K562 (cell line): ENCODE results near the gene PEPD. TPM values are rescaled to one million over a fixed set of nuclear protein-coding genes. Genes with fewer than 3 reads are reported as not detected.

Experiments used
- ATF1 ChIP-seq, 2 experiments: fragments of 450-650 bp in 1 of 2; IDR thresholded peaks; 2 replicates each; pipeline ENCODE4 v1.6.1; 2016; ENCODE audit warnings: missing compliant biosample characterization in 1 of 2, missing genetic modification characterization in 1 of 2
- CBFA2T2 ChIP-seq: fragments of 450-650 bp; conservative IDR thresholded peaks from 2 replicates; pipeline ENCODE4 v1.6.1; 2017; ENCODE audit warnings: mild to moderate bottlenecking
- CREM ChIP-seq: IDR thresholded peaks from 2 replicates; pipeline ENCODE4 v1.6.1; 2014; ENCODE audit warnings: antibody characterized with exemption, low read depth
- ETV5 ChIP-seq: sonication (generic); formaldehyde crosslinking; IDR thresholded peaks from 2 replicates; pipeline ENCODE4 v1.4.0; 2020; ENCODE audit warnings: low read depth, mild to moderate bottlenecking, missing genetic modification reagents
- GATAD2B ChIP-seq: fragments of 450-650 bp; IDR thresholded peaks from 2 replicates; pipeline ENCODE4 v1.6.1; 2017; ENCODE audit warnings: mild to moderate bottlenecking, borderline replicate concordance
- MXI1 ChIP-seq: IDR thresholded peaks from 2 replicates; pipeline ENCODE4 v1.6.1; 2011; ENCODE audit warnings: low read depth, mild to moderate bottlenecking, improper control_type of control experiment, low read length
- RBM34 ChIP-seq: fragments of 200-400 bp; formaldehyde crosslinking; IDR thresholded peaks from 2 replicates; pipeline ENCODE4 v1.6.1; 2018; ENCODE audit warnings: low read length, borderline replicate concordance; ENCODE audit not compliant: insufficient read depth
- SMAD4 ChIP-seq: fragments of 250-450 bp; sonication (Bioruptor Pico); conservative IDR thresholded peaks from 2 replicates; pipeline ENCODE4 v1.8.0; 2021; ENCODE audit warnings: inconsistent platforms, mild to moderate bottlenecking, moderate library complexity
- U2AF2 ChIP-seq: fragments of 200-400 bp; formaldehyde crosslinking; optimal IDR thresholded peaks from 2 replicates; pipeline ENCODE3; 2017; ENCODE audit warnings: low read depth, mild to moderate bottlenecking, low read length
- ZBTB17 ChIP-seq: fragments of 450-650 bp; formaldehyde crosslinking; IDR thresholded peaks from 2 replicates; pipeline ENCODE4 v1.4.0; 2020; ENCODE audit warnings: mild to moderate bottlenecking
- ZNF212 ChIP-seq: fragments of 450-650 bp; formaldehyde crosslinking; IDR thresholded peaks from 2 replicates; pipeline ENCODE4 v1.4.0; 2020; ENCODE audit warnings: mild to moderate bottlenecking
- polyA plus RNA-seq, 8 experiments: library from polyadenylated mRNA; depleted of rRNA in 4 of 8; stranded (reverse) in 5 of 8; unstranded in 3 of 8; fragments of >200 nt; fragmentation: Nextera tagmentation in 2 of 8; fragmentation: Illumina TruSeq in 1 of 8; extraction: Ambion mirVana in 2 of 8; extraction: Trizol in 1 of 8; gene quantifications; 2 replicates each; pipeline versions ENCODE4 v1.2.1 to v1.2.3, GENCODE V29; 2011 to 2014; ENCODE audit warnings: inconsistent platforms in 1 of 8, missing spikeins in 1 of 8
- total RNA-seq, 7 experiments: library from RNA; depleted of rRNA in 6 of 7; stranded (reverse); fragments of >200 nt in 6 of 7; fragmentation: Illumina TruSeq in 2 of 7; extraction: Trizol in 2 of 7; gene quantifications; 2 replicates each; pipeline versions ENCODE4 v1.2.1 to v1.2.3, GENCODE V29; 2011 to 2021; ENCODE audit warnings: low replicate concordance in 1 of 7
- TF ChIP-seq, protein P1 (sequence below): fragments of 250-450 bp; sonication (Bioruptor Pico); IDR thresholded peaks from 2 replicates; pipeline ENCODE4 v1.9.0; 2021; ENCODE audit warnings: mild to moderate bottlenecking, inconsistent platforms
- TF ChIP-seq, protein P2 (sequence below), 2 experiments: fragments of 450-650 bp; conservative IDR thresholded peaks; 2 replicates each; pipeline ENCODE4 v1.6.1; 2017; ENCODE audit warnings: mild to moderate bottlenecking in 2 of 2, moderate library complexity in 2 of 2
- TF ChIP-seq, protein P3 (sequence below), 3 experiments: IDR thresholded peaks in 2 of 3; conservative IDR thresholded peaks in 1 of 3; 2 replicates each; pipeline ENCODE4 v1.5.1; 2011 to 2012; ENCODE audit warnings: low read length in 3 of 3, mild to moderate bottlenecking in 3 of 3, control low read depth in 2 of 3, improper control_type of control experiment in 1 of 3, inconsistent platforms in 1 of 3, low read depth in 1 of 3, mixed read lengths in 1 of 3, moderate library complexity in 1 of 3; ENCODE audit not compliant: insufficient read depth in 2 of 3
- TF ChIP-seq, protein P4 (sequence below), 2 experiments: IDR thresholded peaks; 2 replicates each; pipeline ENCODE4 v1.6.1; 2011; ENCODE audit warnings: borderline replicate concordance in 1 of 2, control low read depth in 1 of 2, low read depth in 1 of 2, low read length in 1 of 2, mild to moderate bottlenecking in 1 of 2, mixed read lengths in 1 of 2, moderate library complexity in 1 of 2; ENCODE audit not compliant: insufficient read depth in 1 of 2, insufficient read length in 1 of 2, poor library complexity in 1 of 2, severe bottlenecking in 1 of 2; ENCODE audit errors: extremely low read depth in 1 of 2
- TF ChIP-seq, protein P5 (sequence below): fragments of 200-400 bp; formaldehyde crosslinking; IDR thresholded peaks from 2 replicates; pipeline ENCODE4 v1.6.1; 2017; ENCODE audit warnings: mild to moderate bottlenecking, low read depth, low read length, moderate library complexity

PEPD gene
- total and polyA plus RNA-seq, 9 of the 15 experiments (the other 6 are each of a cell fraction or from before 2014, with no cell fraction given) = 1.3 to 19.2 (median 16.0) TPM

DNA sequence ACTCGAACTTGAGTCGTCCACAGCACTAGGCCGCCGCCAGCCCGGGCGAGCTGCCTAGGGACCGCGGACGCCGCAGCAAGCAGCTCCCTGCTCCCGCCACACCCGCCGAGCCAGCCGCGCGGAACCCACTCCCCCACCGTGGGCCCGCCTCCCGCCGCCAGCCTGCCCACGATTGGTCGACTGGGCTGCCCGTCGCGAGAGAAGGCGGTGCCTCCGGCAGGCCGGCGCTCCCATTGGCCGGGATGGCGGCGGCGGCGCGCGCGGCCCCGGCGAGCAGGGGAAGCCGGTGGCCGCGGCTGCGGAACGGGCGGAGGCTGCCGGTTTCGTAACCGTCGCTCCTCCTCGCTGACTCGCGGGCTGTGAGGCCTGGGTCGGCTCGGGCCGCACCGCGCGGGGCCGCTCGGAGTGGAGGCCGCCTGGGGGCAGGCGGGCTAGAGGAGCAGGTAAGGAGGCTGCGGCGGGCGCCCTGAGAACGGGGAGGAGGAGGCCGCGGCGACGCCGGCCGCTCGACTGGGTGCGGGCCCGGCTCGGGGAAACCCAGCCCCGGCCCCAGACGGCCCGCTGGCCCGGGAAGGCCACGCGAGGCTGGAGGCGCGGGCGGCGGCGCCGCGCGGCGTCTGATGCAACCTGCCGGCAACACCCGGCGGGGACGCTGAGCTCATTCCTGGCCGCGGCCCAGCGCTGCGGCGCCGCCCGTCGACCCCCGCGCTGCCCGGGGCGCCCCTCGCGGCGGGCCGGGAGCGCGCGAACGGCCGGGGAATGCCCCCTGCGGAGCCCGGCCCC is 147.9 kb downstream of the PEPD start, which contains the start of gene CEBPG (continued):
- TF ChIP-seq, protein P1, sequence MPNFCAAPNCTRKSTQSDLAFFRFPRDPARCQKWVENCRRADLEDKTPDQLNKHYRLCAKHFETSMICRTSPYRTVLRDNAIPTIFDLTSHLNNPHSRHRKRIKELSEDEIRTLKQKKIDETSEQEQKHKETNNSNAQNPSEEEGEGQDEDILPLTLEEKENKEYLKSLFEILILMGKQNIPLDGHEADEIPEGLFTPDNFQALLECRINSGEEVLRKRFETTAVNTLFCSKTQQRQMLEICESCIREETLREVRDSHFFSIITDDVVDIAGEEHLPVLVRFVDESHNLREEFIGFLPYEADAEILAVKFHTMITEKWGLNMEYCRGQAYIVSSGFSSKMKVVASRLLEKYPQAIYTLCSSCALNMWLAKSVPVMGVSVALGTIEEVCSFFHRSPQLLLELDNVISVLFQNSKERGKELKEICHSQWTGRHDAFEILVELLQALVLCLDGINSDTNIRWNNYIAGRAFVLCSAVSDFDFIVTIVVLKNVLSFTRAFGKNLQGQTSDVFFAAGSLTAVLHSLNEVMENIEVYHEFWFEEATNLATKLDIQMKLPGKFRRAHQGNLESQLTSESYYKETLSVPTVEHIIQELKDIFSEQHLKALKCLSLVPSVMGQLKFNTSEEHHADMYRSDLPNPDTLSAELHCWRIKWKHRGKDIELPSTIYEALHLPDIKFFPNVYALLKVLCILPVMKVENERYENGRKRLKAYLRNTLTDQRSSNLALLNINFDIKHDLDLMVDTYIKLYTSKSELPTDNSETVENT (CRISPR knock-in tag) = peak; percentile 56; the same call in 1 of the 2 replicates
- TF ChIP-seq ZNF212 (CRISPR knock-in tag) = 0 out of 2 replicates have a peak, but pooled peaks have one; percentile 67
- TF ChIP-seq ETV5 = no peak
- no peak for TF ChIP-seq CBFA2T2
- TF ChIP-seq GATAD2B = peak; percentile 80
- TF ChIP-seq U2AF2 = no peak
- peak; percentile 44; the same call in 1 of the 2 replicates for TF ChIP-seq ZBTB17
- TF ChIP-seq, protein P2, sequence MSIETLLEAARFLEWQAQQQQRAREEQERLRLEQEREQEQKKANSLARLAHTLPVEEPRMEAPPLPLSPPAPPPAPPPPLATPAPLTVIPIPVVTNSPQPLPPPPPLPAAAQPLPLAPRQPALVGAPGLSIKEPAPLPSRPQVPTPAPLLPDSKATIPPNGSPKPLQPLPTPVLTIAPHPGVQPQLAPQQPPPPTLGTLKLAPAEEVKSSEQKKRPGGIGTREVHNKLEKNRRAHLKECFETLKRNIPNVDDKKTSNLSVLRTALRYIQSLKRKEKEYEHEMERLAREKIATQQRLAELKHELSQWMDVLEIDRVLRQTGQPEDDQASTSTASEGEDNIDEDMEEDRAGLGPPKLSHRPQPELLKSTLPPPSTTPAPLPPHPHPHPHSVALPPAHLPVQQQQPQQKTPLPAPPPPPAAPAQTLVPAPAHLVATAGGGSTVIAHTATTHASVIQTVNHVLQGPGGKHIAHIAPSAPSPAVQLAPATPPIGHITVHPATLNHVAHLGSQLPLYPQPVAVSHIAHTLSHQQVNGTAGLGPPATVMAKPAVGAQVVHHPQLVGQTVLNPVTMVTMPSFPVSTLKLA (conservative IDR thresholded peaks at IDR 0.05) = peak in 1 of 2 experiments; percentile 58; a peak in 2 of 4 replicates
- 0 out of 2 replicates have a peak, but pooled peaks have one; percentile 52 for TF ChIP-seq CREM
- no peak for TF ChIP-seq MXI1
- TF ChIP-seq, protein P3, sequence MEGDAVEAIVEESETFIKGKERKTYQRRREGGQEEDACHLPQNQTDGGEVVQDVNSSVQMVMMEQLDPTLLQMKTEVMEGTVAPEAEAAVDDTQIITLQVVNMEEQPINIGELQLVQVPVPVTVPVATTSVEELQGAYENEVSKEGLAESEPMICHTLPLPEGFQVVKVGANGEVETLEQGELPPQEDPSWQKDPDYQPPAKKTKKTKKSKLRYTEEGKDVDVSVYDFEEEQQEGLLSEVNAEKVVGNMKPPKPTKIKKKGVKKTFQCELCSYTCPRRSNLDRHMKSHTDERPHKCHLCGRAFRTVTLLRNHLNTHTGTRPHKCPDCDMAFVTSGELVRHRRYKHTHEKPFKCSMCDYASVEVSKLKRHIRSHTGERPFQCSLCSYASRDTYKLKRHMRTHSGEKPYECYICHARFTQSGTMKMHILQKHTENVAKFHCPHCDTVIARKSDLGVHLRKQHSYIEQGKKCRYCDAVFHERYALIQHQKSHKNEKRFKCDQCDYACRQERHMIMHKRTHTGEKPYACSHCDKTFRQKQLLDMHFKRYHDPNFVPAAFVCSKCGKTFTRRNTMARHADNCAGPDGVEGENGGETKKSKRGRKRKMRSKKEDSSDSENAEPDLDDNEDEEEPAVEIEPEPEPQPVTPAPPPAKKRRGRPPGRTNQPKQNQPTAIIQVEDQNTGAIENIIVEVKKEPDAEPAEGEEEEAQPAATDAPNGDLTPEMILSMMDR (IDR thresholded peaks at IDR 0.05 in 2 of 3, conservative IDR thresholded peaks at IDR 0.05 in 1 of 3; ENCODE audit: insufficient read depth in 2 of 3, low read depth in 1 of 3, low read length in 3 of 3) = peak in 2 of 3 experiments; percentile 41 to 66; a peak in 3 of 6 replicates
- TF ChIP-seq SMAD4 (CRISPR knock-in tag) = peak; percentile 97
- TF ChIP-seq RBM34 = 0 out of 2 replicates have a peak, but pooled peaks have one; percentile 45
- TF ChIP-seq, protein P4, sequence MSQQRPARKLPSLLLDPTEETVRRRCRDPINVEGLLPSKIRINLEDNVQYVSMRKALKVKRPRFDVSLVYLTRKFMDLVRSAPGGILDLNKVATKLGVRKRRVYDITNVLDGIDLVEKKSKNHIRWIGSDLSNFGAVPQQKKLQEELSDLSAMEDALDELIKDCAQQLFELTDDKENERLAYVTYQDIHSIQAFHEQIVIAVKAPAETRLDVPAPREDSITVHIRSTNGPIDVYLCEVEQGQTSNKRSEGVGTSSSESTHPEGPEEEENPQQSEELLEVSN (IDR thresholded peaks at IDR 0.05; ENCODE audit: borderline replicate concordance in 1 of 2, extremely low read depth in 1 of 2, insufficient read depth in 1 of 2, insufficient read length in 1 of 2, low read depth in 1 of 2, low read length in 1 of 2, poor library complexity in 1 of 2, severe bottlenecking in 1 of 2) = peak; percentile 43 to 54
- TF ChIP-seq, protein P5, sequence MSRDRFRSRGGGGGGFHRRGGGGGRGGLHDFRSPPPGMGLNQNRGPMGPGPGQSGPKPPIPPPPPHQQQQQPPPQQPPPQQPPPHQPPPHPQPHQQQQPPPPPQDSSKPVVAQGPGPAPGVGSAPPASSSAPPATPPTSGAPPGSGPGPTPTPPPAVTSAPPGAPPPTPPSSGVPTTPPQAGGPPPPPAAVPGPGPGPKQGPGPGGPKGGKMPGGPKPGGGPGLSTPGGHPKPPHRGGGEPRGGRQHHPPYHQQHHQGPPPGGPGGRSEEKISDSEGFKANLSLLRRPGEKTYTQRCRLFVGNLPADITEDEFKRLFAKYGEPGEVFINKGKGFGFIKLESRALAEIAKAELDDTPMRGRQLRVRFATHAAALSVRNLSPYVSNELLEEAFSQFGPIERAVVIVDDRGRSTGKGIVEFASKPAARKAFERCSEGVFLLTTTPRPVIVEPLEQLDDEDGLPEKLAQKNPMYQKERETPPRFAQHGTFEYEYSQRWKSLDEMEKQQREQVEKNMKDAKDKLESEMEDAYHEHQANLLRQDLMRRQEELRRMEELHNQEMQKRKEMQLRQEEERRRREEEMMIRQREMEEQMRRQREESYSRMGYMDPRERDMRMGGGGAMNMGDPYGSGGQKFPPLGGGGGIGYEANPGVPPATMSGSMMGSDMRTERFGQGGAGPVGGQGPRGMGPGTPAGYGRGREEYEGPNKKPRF = no peak
- TF ChIP-seq ATF1 (CRISPR knock-in tag; IDR thresholded peaks at IDR 0.05) = no peak
- TF ChIP-seq ATF1 (tag; IDR thresholded peaks at IDR 0.05) = peak; percentile 57; the same call in 1 of the 2 replicates
